GM18907 (cell line): ENCODE data around the gene HGFAC.

Experiments
- ATAC-seq: cut with Tn5 transposase; IDR thresholded peaks from one replicate; pipeline ENCODE4 v1.9.1; 2021; ENCODE audit warnings: mild to moderate bottlenecking, moderate library complexity; ENCODE audit not compliant: unreplicated experiment

The HGFAC gene

DNA sequence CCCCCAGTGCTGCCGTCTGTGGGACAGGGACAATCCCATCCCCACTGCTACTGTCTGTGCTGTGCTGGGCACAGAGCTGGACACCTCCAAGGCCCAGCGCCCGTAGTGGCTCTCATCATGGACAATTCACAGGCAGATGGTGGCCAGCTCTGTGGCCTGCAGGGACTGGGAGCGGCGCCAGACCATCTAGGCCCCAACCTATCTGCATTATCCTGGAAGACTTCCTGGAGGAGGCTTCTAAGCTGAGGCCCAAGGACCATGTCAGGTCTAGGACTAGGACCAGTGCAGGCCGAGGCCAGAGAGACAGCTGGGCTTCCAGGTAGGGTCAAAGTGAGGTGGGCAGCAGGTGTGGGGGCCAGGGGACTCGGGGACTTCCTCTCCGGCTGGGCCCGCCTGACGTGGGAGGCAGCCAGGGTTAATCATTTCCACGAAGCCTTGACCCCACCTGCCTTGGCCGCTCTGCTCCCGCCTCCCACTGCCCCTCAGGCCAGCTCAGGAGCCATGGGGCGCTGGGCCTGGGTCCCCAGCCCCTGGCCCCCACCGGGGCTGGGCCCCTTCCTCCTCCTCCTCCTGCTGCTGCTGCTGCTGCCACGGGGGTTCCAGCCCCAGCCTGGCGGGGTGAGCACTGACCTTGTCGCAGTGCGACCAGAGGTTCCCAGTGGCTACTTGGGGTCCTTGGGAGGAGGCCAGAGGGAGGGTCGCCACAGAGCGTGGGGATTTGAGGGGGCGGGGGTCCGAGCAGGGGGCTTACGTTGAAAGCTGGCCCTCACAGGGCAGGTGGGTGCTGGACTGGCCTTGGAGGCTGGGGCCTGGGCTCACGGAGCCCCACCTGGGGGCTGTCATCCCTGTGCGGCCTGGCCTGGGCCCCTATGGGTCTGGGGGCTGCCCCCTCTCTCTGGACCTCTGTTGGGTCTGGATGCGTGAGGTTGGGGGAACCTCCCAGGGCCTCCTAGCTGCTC is at the start of gene HGFAC:
Gene HGFAC (plus strand): TSS at position 468 of the 959 bp plus-strand sequence. CDS start 34 bp downstream, at position 502.
- ATAC-seq, result no peak

DNA sequence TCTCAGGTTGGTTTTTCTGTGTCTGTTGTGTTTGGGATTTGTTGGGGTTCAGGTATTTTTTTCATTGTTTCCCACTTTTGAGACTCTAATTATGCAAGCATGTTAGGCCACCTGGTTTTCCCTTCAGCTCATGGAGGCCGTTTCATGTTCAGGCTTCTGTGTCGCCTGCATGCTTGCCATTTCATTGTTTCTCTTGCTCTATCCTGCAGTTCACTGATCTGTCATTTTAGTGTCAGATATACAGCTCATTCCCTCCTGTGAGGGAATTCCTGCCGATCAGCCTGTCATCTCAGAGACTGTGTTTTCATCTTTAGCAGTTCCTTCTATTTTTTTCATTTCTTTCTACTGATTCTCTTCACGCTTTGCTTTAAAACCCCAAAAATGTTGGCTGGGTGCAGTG is 49.4 kb upstream of the HGFAC start:
- ATAC-seq, result no peak

DNA sequence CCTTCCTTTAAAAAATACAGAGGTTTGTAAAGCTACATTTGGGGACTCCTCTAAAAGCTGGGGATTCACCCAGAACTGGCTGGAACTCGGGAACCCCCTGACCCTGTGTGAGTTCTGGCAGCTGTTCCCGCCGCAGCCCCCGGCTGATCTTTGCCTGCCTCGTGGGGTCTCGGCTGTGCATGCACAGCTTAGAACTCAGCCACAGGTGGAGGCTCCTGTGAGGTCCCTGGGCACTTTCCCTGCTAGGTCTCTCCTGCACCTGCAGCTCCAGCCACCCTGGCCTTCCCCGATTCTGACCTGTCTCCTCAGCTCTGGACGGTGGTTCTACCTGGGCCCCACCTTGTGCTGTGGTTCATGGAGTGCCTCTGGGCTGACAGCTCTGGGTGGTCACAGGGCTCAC is 48.6 kb upstream of the HGFAC start:
- ATAC-seq, result no peak

DNA sequence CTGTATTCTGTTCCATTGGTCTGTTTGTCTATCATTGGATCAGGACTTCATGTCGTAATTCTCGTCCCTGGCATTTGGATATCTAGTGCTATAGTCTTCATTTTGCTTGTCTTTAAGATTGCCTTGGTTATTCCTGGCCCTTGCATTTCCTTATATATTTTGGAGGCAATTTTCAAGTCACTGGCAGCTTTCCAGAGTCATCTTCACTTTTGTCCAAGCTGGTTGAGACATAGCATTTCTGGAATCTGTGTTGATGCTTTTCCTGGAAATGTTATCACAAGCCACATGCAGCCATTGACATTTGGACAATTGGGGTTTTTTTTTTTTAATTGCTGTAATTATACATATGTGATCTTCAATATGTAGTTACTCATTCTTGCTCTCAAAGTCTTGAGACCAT is 45.2 kb upstream of the HGFAC start:
- ATAC-seq, result no peak

DNA sequence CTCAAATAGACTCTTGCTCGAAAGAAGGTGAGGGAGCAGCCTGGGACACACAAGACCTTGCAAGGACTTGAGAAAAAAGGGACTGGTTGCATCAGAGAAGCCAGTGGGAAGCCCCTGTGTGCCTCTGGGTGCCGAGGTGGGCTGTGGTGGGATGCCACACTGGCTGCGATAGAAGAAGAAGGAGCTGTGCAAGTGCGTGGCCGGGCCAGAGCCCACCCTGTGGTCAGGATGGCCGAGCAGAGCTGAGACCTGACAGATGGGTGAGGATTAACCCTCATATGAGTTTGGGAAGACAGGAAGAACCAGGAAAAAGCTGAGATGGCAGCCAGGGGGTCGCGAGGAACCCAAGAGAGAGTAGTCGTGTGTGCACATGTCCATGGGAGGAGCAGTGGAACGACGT is 44.6 kb upstream of the HGFAC start:
- no peak for ATAC-seq

DNA sequence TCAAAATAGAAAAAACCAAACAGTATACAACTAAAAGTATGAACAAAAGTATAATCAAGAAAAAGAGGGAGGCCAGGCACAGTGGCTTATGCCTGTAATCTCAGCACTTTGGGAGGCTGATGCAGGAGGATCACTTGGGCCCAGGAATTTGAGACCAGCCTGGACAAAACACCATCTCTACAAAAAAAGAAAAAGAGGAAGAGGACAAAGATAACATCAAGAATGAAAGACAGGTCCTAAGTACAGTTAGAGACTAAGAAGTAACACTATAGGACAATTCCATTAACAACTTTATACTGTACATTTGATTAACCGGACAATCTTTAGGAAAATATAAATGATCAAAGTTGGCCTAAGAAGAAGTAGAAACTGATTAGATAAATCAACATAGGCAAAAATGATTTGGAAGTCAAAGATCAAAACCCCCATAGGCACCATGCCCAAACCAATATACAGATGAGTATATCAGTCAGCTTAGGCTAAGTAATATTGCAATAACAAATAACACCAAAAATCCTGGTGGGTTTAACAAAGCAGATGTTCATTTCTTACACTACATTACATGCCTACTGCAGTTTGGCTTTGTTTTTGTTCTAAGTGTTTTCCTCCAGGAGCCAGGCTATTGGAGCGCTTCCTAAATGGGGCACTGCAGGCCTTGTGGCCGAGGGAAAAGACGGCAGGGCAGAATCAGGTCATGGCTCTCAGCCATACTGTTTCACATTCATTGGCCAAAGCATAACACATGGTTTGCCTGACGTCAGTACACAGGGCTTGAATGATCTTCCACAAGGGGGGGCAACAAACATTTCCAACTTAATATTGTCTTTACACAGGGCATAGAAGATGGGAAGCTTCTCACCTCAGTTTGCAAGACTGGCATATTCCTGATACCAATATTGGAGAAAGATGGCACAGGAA is 42.2 kb upstream of the HGFAC start:
- no peak for ATAC-seq

DNA sequence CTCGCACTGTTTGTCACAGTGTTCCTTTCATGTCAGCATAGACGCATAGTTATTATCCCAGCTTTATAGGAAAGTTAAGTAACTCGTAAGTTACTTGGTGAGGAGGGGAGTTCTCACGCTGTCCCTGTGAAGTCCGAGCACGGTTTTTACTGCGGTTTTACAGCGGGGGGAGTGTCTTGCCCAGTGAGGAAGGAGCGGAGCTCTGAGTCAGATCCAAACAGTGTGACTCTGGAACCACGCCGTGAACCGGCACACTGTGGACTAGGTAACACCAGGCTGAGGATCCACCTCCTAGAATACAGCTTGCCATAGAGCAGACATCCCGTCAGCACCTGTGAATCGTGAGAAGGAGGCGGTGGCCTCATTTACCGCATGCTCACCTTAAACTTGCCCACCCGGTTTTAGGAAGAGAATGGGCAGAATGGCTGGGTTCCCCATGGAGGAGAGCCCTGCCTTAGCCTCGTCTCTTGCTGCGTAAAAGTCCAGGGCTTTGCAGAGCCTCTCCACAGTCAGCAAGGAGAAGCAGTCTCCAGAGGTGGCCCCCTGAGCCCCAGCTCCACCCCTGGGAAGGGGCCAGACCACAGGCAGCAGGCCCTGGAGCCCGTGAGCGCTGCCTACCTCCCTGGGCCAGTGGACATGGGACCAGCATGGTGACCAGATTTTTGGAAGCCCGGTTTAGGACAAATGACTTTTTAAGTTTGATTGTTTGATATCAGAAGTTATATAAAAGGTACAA is 40.2 kb upstream of the HGFAC start:
- no peak for ATAC-seq

DNA sequence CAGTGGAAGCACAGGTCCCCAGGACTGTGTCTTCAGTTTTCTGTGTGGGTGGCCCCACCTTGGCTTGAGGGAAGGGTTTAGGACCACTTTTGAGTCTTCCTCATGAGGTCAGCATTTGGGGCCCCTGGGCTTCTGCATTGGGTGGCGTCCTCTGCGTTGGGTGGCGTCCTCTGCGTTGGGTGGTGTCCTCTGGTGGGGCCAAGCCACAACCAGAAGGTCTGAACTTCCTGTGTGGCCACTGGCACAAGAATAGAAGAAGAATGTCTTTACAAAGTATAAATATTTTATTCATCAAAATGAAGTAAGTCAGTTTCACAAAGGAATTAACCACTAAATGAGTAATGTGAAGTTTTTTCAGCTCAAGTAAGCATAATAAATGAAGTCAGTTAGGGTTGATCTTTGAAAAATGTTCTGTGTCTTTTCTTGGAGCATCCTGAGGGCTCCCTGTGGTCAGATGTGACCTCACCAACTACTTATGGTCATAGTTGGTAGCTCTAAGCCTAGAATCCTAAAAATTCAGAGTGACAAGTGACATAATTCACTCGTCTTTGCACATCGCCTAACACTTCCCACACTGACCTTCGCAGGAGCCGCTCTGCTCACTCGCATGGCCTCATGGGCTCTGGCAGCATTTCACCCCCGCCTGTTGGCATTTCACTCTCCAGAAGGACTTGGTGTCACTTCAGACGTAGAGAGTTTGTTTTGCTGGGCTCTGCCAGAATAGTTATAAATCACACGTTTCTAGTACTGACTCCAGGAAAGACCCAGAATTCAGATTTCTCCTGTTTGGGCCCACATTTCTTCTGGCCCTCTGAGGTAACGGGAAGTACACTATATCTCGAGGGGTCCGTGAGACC is 39.0 kb upstream of the HGFAC start:
- ATAC-seq, result no peak

DNA sequence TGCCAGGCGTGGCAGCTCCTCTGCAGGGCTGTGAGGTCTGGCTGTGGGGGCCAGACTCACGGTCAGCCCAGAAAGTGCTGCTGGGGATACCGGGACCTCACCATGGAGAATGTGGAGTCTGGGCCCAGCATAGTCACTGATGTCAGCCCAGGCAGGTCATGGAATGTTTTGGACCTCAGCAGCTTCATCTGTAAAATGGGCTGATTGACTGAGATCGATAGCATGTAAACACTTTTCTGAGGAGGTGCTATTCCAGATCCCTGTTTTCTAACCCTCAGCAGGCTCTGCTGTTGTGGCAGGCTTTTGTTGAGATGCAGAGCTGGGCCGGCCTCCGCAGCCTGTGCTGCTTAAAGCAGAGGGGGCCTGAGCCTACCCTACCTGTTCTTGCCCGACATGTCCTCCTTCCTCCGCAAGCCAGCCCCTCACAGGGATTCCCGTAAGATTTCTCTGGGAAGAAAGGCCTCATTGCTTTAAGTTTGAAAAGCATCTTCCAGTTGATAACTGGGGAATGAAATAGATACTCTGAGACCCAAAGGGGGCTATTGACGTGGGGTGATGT is 38.3 kb upstream of the HGFAC start:
- no peak for ATAC-seq

DNA sequence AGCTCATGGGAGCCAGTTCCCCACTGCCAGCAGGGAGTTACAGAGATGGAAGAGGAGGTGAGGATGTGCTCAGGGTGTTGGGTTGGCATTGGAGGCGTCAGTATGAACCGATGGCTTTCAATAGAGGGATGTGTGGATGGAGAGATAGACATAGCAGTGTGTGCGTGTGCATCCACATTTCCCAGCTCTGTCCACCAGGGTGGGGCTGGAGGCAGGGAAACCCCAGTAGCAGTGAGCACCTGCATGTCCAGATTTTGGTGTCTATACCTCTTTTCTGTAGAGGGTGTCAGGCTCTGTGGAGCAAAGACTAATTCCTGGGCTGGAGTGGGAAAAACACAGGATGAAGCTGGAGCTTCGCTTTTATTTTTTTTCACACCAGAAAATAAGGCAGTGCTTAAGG is 37.2 kb upstream of the HGFAC start:
- no peak for ATAC-seq

DNA sequence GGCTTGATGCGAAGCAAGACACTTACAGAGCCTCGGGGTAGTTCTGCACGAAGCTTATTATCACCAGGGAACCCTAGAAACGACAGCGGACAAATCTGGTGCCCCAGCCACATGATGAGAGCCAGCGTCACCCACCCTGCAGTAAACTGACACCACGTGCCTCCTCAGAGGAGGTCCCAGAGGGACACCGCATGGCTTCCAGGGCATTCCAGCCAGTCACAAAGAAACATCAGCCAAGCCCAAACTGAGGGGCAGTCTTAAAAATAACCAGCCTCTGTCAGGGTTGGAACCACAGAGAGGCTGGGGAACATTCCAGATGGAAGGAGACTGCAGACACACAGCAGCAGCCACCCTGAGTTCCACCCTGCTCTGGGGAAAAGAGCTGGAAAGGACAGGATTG is 36.6 kb upstream of the HGFAC start:
- ATAC-seq, result no peak

DNA sequence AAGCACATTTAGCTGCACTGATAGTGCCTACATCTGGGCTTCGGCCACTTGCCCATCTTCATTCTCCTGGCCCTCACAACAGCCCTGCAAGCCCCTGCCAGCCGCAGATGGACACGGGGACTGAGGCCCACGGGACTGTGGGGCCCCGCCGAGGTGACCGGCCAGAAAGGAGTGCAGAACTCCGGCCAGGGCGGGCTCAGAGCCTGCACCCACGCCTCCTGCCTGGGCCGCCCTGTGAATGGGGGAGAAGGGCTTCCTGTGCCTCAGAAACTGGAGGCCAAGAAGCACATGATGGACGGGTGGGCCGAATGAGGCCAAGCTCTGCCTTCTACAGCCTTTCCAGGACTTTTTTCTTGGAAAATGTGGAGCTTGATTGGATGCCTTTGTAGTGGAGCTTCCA is 35.7 kb upstream of the HGFAC start:
- ATAC-seq, result no peak

DNA sequence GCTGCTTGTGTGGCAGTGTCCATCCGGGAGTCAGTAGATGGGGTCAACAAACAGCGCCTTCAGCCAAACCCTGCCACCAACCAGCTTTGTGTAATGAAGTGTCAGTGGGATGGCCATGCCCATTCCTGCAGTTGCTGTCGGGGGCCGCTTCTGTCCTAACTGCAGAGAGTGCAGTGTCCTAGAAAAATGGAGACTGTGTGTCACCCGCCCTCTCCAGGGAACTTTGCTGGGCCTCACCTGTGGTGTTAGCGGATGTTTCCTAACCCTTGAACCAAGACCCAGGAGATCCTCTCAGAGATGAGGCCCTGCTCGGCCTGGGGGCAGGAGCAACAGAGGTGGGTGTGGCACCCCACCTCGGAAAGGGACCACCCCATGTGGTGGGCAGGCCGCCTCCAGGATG is 35.3 kb upstream of the HGFAC start:
- no peak for ATAC-seq

DNA sequence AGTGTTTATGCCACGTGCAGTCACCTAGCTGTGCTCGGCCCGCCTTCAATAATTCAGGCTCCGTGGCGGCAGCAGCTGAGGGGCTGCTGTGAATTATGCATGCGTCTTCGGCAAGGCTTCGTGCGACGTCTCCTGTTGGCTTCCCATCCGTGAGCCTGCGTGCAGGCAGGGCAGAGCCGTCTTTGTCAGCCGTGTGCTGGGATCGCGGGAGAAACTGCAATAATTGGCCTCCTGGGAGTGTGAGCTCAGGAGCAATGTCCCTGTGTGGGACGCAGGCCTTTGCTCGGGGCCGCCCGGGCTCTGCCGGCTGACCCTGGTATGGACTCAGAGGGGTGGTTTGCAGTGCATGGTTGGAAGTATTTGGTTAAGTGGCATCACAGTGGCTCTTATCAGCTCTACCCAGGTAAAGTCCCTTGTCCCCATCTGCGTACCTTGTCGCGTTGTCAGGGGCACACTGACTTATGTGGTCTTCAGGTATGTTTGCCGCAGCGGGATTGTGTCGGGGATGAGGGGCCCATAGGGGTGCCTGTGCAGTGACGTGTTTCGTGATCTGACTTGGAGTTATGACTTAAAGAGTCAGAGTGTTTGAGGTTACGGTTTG is 34.5 kb upstream of the HGFAC start:
- no peak for ATAC-seq

DNA sequence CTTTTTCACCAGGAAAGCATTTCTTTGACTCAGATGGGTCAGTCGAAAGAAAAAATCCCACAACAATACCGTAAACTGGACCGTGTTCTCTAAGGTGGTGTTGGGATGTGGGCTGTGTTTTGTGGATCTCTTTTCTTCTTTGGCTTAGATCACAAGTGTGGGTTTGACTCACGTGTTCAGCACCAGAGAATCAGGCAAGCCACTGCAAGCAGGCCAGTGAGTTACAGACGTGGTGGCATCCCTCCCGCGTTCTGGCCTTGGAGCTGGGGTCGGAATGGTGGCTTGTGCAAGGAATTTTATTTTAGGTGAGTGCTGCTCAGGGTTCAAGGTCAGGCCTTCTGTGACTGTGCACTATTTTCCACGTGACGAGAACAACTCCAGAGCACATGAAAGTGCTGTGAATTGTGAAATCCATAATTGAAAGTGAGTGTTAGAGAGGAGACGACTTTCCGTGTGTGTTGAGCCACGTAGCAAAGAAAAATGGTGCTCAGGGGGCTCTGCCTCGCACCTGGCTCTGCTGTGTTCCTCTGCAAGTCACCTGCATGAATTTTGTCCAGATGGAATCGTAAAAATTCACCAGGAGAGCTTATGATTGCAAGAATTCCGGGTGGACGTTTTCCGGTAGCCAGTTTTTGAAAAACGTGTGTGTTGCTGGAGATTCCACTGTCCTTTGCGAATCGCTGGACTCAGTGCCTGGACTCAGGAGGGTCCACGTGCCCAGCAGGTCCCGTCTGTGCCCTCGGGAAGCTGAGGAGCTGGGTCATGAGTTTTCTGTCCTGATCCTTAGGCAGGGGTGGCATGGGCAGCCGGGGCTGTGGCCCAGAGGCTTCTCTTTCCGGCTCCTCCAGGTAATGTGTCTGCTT is 33.6 kb upstream of the HGFAC start:
- no peak for ATAC-seq

DNA sequence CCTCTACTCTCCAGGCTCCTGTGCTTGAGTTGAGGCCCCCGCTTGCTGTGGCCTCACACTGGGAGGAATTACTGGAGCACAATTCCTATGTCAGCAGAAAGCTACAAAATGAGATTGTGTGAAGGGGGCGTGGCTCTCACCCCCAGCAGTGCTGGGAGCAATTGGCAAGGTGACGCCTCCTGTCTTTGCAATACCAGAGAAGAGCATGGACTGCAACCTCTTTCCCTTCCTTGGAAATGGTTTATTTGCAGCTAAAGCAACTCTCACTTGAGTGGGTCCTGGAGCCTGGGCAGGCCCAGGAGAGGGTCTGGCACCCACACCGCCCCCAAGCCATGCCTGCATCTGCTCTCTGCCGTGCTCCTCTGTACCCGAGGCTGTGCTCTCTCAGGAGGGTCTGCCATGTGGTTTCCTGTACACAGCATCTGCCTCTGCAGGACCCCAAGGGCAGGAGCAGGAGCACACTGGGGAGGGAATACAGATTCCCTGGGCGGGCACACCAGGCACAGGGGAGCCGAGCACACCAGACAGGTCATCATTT is 32.9 kb upstream of the HGFAC start:
- no peak for ATAC-seq

DNA sequence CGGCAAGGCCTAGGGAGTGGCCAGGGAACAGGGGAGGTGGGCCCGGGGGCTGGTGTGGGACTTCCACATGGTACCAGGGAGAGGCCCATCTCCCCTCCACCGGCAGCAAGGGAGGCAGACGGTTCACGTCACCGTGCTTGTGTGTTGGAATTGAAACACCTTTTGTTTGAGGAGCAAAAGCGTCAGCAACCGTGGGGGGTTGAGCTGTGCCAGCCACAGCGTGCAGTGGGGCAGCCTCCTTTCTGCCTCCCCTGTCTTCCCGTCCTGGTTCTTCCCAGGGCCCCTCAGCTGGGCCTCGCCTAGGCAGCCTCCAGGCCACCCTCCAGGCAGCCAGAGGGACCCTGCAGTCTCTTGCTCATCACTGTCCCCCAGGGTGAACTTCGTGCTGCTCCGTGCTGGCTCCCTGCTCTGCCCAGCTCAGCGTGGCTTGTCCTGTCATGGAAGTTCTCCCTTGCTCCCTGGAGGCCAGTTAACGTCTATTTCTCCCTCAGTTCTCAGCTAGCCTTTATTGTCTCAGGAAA is 32.1 kb upstream of the HGFAC start:
- no peak for ATAC-seq
